ENCODE data around the gene PREP. TPM values are rescaled to one million over a fixed set of nuclear protein-coding genes. Genes with fewer than 3 reads are reported as not detected.

Gene PREP
- 10 to 100 TPM; 35.4 to 42.1 (median 36.8) TPM for total RNA-seq (2021; fragmentation: NEBNext Ultra II Directional; extraction: Animal tissue kit (Norgen Biotek cat#: 25700))
- long read RNA-seq, transcript PREP-201 (15 exons, 2,905 nt), result major isoform, 37 of 56 reads
- long read RNA-seq, partial matches to known transcripts, result 16 of 56 reads
- long read RNA-seq, other reads (novel, unspliced or antisense), result 3 of 56 reads

DNA sequence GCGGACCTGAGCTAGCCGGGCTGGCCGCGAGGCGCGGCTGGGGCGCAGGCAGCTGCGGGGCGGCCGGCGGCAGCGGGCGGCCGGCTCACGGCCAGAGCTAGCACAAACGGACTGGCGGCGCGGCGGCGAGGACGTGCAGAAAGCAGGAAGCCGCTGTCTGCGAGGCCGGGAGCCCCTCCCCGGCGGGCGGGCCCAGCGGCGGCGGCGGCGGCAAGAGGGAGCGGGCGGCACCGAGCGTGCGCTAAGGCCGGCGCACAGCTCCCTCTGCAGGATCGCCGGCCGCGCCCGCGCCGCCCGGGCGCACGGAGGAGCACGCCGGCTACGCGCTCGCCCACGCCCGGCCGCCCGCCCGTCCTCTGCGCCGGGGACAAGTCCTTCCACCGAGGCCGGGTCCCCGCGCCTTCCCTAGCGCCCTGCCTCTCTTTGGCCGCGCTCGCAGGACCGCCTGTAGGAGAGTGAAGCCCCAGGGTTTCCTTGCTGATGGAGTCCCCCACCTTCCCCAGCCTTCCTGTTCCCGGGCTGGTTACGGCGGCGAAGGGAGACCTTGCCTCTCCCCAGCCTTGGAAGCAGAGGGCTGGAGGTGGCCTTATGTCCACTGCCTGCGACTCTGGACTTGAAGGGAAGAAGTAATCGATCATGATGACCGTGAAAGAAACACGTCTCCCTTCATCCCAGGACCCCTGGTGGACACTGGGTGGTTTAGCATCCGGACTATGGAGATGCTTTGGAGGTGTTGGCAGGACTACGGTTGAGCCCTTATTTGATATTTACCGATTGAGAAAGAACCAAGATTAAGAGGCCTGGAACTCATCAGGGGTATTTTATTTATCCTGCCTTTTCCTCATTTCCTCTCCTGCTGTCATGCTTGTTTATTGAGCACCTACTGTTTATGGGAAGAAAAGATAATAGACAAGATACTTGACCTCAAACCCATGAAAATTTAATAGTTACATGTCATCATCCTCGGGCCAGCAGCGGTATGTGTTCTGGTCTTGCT, at the start of gene PREP:
Gene PREP (minus strand): TSS at position 144 of the 997 bp plus-strand sequence. CDS start 191 bp downstream, outside the sequence.
- peak; percentile 73 for DNase-seq
- Mint-ChIP-seq H3K4me1 (ENCODE audit: low read depth) (peaks cover 34% of the 10 kb centered on the region), H3K27me3 (ENCODE audit: insufficient read depth) (peaks cover 4% of the 10 kb centered on the region), H3K27ac (peak within 1 kb of the TSS; percentile 83), H3K9me3 (no peaks in the 10 kb centered on the region), H3K4me3 (peak within 1 kb of the TSS; percentile 97), H3K36me3 (ENCODE audit: low read depth) (no peaks in the 10 kb centered on the region)
- TF ChIP-seq, protein P1, sequence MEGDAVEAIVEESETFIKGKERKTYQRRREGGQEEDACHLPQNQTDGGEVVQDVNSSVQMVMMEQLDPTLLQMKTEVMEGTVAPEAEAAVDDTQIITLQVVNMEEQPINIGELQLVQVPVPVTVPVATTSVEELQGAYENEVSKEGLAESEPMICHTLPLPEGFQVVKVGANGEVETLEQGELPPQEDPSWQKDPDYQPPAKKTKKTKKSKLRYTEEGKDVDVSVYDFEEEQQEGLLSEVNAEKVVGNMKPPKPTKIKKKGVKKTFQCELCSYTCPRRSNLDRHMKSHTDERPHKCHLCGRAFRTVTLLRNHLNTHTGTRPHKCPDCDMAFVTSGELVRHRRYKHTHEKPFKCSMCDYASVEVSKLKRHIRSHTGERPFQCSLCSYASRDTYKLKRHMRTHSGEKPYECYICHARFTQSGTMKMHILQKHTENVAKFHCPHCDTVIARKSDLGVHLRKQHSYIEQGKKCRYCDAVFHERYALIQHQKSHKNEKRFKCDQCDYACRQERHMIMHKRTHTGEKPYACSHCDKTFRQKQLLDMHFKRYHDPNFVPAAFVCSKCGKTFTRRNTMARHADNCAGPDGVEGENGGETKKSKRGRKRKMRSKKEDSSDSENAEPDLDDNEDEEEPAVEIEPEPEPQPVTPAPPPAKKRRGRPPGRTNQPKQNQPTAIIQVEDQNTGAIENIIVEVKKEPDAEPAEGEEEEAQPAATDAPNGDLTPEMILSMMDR (IDR thresholded peaks at IDR 0.05), result peak; percentile 90

DNA sequence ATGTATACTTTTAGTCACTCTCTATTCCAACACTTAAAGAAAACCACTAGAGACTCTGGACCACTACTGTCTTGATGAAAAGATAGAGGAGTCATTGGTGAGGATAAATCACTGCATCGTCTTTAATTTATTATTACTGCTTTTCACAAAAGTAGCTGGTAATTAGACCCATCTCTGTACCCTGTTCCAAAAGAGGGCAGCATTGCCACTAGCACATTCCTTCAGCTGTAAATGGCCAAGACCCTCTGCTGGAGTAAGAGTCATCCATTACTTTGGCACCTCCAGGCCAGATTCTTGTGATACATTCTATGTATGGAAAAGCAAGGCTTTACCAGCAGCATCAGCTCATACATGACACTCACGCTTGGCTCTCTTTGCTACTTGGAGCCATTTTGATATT, 49.5 kb upstream of the PREP start:
- Mint-ChIP-seq H3K27me3 (ENCODE audit: insufficient read depth) (no peaks in the 10 kb centered on the region; the same call in none of the 2 replicates), H3K4me1 (ENCODE audit: low read depth) (no peaks in the 10 kb centered on the region), H3K4me3 (no peak overlapping the region), H3K27ac (no peak overlapping the region), H3K9me3 (no peaks in the 10 kb centered on the region), H3K36me3 (ENCODE audit: low read depth) (no peaks in the 10 kb centered on the region)
- TF ChIP-seq, protein P1 (IDR thresholded peaks at IDR 0.05), result no peak
- no peak for DNase-seq

DNA sequence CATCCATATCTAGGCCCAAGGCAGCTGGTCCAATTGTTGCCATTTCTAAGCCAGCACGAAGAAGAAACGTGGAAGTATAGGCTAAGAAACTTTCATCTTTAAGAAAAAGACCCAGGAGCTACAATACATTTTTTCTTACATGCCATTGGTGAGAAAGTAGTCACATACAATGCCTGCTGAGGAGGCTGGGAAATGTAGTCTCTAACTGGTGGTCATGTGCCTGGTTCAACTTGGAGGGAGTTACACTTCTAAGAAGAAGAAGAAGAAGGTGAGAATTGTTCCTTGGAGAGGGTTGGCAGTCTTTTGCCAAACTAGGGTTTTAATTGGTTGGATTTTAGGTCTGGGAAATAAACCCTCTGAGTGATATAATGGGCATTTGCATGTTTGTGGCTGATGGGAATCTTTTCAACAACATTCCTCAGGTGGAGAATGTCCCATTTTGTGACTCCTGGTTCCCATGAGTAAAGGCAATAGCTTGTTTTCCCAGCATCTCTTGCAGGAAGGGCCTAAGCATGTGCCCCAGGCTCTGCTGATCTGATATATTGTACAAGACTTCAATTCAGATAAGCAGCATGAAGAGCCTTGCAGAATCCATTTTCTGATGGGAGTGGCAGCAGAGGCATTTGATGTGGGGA, 47.0 kb upstream of the PREP start:
- TF ChIP-seq, protein P1 (IDR thresholded peaks at IDR 0.05), result no peak
- H3K36me3 Mint-ChIP-seq (ENCODE audit: low read depth), result no peaks in the 10 kb centered on the region
- no peak overlapping the region for H3K4me3 Mint-ChIP-seq
- no peak for DNase-seq
- H3K27ac Mint-ChIP-seq, result no peak overlapping the region
- no peaks in the 10 kb centered on the region; the same call in none of the 2 replicates for H3K27me3 Mint-ChIP-seq (ENCODE audit: insufficient read depth)
- no peaks in the 10 kb centered on the region for H3K9me3 Mint-ChIP-seq
- no peaks in the 10 kb centered on the region for H3K4me1 Mint-ChIP-seq (ENCODE audit: low read depth)

DNA sequence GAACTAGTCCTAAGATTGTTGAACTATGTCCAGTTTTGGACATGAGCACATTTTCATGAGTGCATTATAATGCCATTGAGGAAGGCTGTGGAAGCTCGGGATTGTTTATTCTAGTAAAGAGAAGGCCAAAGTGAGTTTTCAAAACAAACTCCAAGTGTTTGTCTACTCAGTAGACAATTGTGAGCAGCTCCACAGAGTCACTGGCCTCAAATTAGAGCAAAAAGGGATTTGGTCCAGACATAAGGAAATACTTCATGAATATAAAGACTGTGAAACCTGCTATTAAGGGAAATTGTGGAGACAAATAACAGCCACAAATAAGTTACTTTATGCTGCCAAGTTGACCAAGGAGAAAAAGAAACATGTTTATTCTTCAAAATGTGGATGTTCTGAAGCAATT, 42.6 kb upstream of the PREP start:
- TF ChIP-seq, protein P1 (IDR thresholded peaks at IDR 0.05), result no peak
- H3K27me3 Mint-ChIP-seq (ENCODE audit: insufficient read depth), result peaks cover 3% of the 10 kb centered on the region
- no peaks in the 10 kb centered on the region for H3K9me3 Mint-ChIP-seq
- peaks cover 6% of the 10 kb centered on the region; the same call in 1 of the 2 replicates for H3K36me3 Mint-ChIP-seq (ENCODE audit: low read depth)
- no peak overlapping the region for H3K27ac Mint-ChIP-seq
- no peaks in the 10 kb centered on the region for H3K4me1 Mint-ChIP-seq (ENCODE audit: low read depth)
- DNase-seq, result no peak
- no peak overlapping the region for H3K4me3 Mint-ChIP-seq

DNA sequence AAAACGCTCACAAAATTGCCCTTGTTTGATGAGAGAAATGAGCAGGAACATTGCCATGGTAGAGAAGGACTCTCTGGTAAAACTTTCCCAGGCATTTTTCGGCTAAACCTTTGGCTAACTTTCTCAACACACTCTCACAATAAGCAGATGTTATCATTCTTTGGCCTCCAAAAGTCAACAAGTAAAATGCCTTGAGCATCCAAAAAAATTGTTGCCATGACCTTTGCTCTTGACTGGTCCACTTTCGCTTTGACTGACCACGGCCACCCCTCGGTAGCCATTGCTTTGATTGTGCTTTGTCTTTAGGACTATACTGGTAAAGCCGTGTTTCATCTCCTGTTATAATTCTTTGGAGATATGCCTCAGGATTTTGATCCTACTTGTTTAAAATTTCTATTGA, 41.1 kb upstream of the PREP start:
- TF ChIP-seq, protein P1 (IDR thresholded peaks at IDR 0.05), result no peak
- H3K27me3 Mint-ChIP-seq (ENCODE audit: insufficient read depth), result peaks cover 3% of the 10 kb centered on the region; the same call in 1 of the 2 replicates
- no peak overlapping the region for H3K27ac Mint-ChIP-seq
- H3K9me3 Mint-ChIP-seq, result no peaks in the 10 kb centered on the region
- peaks cover 6% of the 10 kb centered on the region; the same call in 1 of the 2 replicates for H3K36me3 Mint-ChIP-seq (ENCODE audit: low read depth)
- H3K4me1 Mint-ChIP-seq (ENCODE audit: low read depth), result no peaks in the 10 kb centered on the region
- no peak overlapping the region for H3K4me3 Mint-ChIP-seq
- no peak for DNase-seq
